ENCODE measurements around the gene AFF1.

The AFF1 gene

GRCh38 chr4:87092389-87093141 is 157.8 kb downstream of the AFF1 start:
- DNase-seq = no peak

- no peak for DNase-seq
Measured at GRCh38 chr4:87093443-87094123, 158.8 kb downstream of the AFF1 start.

GRCh38 chr4:87097075-87097474 is 162.3 kb downstream of the AFF1 start:
- DNase-seq = no peak

GRCh38 chr4:87100168-87100567 is 165.4 kb downstream of the AFF1 start:
- DNase-seq = no peak

- DNase-seq = no peak
Measured at GRCh38 chr4:87101543-87102199, 166.9 kb downstream of the AFF1 start.

- no peak for DNase-seq
Measured at GRCh38 chr4:87103086-87103485, 168.3 kb downstream of the AFF1 start.

- no peak for DNase-seq
Measured at GRCh38 chr4:87103691-87104187, 168.9 kb downstream of the AFF1 start.

- no peak for DNase-seq
Measured at GRCh38 chr4:87105101-87105845, 170.5 kb downstream of the AFF1 start.

GRCh38 chr4:87108142-87108546 is 173.3 kb downstream of the AFF1 start:
- DNase-seq = no peak

GRCh38 chr4:87109121-87109520 is 174.3 kb downstream of the AFF1 start:
- DNase-seq = no peak

- no peak for DNase-seq
Measured at GRCh38 chr4:87109945-87110344, 175.1 kb downstream of the AFF1 start.

GRCh38 chr4:87112063-87112462 is 177.3 kb downstream of the AFF1 start:
- DNase-seq = no peak

- no peak for DNase-seq
Measured at GRCh38 chr4:87114245-87115062, 179.6 kb downstream of the AFF1 start.

- no peak for DNase-seq
Measured at GRCh38 chr4:87116231-87116630, 181.4 kb downstream of the AFF1 start.

- DNase-seq = no peak
Measured at GRCh38 chr4:87117051-87117731, 182.4 kb downstream of the AFF1 start.

- DNase-seq = no peak
Measured at GRCh38 chr4:87117732-87118075, 182.9 kb downstream of the AFF1 start.

GRCh38 chr4:87118421-87118820 is 183.6 kb downstream of the AFF1 start:
- DNase-seq = no peak

- DNase-seq = no peak
Measured at GRCh38 chr4:87118826-87119225, 184.0 kb downstream of the AFF1 start.

GRCh38 chr4:87120010-87120409 is 185.2 kb downstream of the AFF1 start:
- no peak for DNase-seq

GRCh38 chr4:87120411-87121162 is 185.8 kb downstream of the AFF1 start:
- no peak for DNase-seq
